NT2/D1 (cell line): Measurements from ENCODE around the gene GMCL2.
"Not testable (repeated sequence)": the region's sequence is repeated elsewhere in the genome, so short reads cannot be mapped to it uniquely, and the experiment has no call there.

Experiments
- DNase-seq: peaks from one replicate; pipeline ENCODE4 v3.0.0-alpha.2; 2011; ENCODE audit warnings: low read depth, low spot score
- H3K27me3 ChIP-seq: 2 replicates; pipeline ENCODE4 v1.6.0; 2011; ENCODE audit warnings: mild to moderate bottlenecking; ENCODE audit not compliant: insufficient read length, insufficient read depth
- H3K36me3 ChIP-seq: 2 replicates; pipeline ENCODE4 v1.6.1; 2011; ENCODE audit warnings: mild to moderate bottlenecking, low read length, mixed read lengths; ENCODE audit not compliant: insufficient read depth, insufficient read length
- H3K4me1 ChIP-seq: 2 replicates; pipeline ENCODE4 v1.5.1; 2011; ENCODE audit not compliant: insufficient read depth, insufficient read length
- H3K4me3 ChIP-seq: 2 replicates; pipeline ENCODE4 v1.5.1; 2011; ENCODE audit warnings: low read depth; ENCODE audit not compliant: insufficient read length
- H3K9ac ChIP-seq: 2 replicates; pipeline ENCODE4 v1.6.0; 2011; ENCODE audit warnings: low read depth; ENCODE audit not compliant: insufficient read length
- H3K9me3 ChIP-seq: 2 replicates; pipeline ENCODE4 v1.5.1; 2011; ENCODE audit warnings: mild to moderate bottlenecking, low read length; ENCODE audit not compliant: insufficient read depth
- SUZ12 ChIP-seq: IDR thresholded peaks from 2 replicates; pipeline ENCODE4 v1.6.1; 2011; ENCODE audit not compliant: insufficient read length, insufficient read depth; ENCODE audit errors: extremely low read depth
- YY1 ChIP-seq: IDR thresholded peaks from 2 replicates; pipeline ENCODE4 v1.6.1; 2011; ENCODE audit not compliant: insufficient read length, insufficient read depth
- ZNF274 ChIP-seq: IDR thresholded peaks from 2 replicates; pipeline ENCODE4 v1.6.1; 2011; ENCODE audit warnings: mild to moderate bottlenecking, low read depth, low read length

Gene GMCL2

GRCh38 chr5:178232124-178232919 lies 45.2 kb upstream of the GMCL2 start, which contains the start of gene PHYKPL:
PHYKPL (minus strand) TSS chr5:178232802; CDS start chr5:178232550, 252 bp downstream.
- H3K36me3 ChIP-seq, result peaks cover 38% of the 10 kb centered on the region
- no peak for TF ChIP-seq YY1
- peaks cover 16% of the 10 kb centered on the region for H3K4me1 ChIP-seq
- peak within 1 kb of the TSS; percentile 88 for H3K9ac ChIP-seq
- DNase-seq, result no peak
- H3K9me3 ChIP-seq, result no peaks in the 10 kb centered on the region
- peaks cover 9% of the 10 kb centered on the region for H3K27me3 ChIP-seq
- peak within 1 kb of the TSS; percentile 80 for H3K4me3 ChIP-seq

- H3K27me3 ChIP-seq, result peaks cover 9% of the 10 kb centered on the region
- H3K9ac ChIP-seq, result peak overlapping the region; percentile 88
- DNase-seq, result no peak
- TF ChIP-seq SUZ12 (no peak), YY1 (no peak), ZNF274 (no peak)
- H3K4me1 ChIP-seq, result peaks cover 16% of the 10 kb centered on the region
- no peaks in the 10 kb centered on the region for H3K9me3 ChIP-seq
- peak overlapping the region; percentile 80 for H3K4me3 ChIP-seq
- peaks cover 44% of the 10 kb centered on the region for H3K36me3 ChIP-seq
Measured at GRCh38 chr5:178231539-178232123, 44.5 kb upstream of the GMCL2 start.

GRCh38 chr5:178230879-178231538 lies 43.8 kb upstream of the GMCL2 start:
- H3K36me3 ChIP-seq, result peaks cover 49% of the 10 kb centered on the region
- no peak for TF ChIP-seq ZNF274
- TF ChIP-seq YY1, result no peak
- H3K9me3 ChIP-seq, result no peaks in the 10 kb centered on the region
- no peak for DNase-seq
- H3K9ac ChIP-seq, result peak overlapping the region; percentile 88
- peaks cover 9% of the 10 kb centered on the region for H3K27me3 ChIP-seq
- peak overlapping the region; percentile 80 for H3K4me3 ChIP-seq
- peaks cover 11% of the 10 kb centered on the region for H3K4me1 ChIP-seq

GRCh38 chr5:178229861-178230260 lies 42.7 kb upstream of the GMCL2 start:
- H3K9me3 ChIP-seq, result no peaks in the 10 kb centered on the region
- peak overlapping the region; percentile 21 for H3K9ac ChIP-seq
- no peak overlapping the region for H3K4me3 ChIP-seq
- peaks cover 59% of the 10 kb centered on the region for H3K36me3 ChIP-seq
- peaks cover 11% of the 10 kb centered on the region for H3K4me1 ChIP-seq
- DNase-seq, result no peak
- H3K27me3 ChIP-seq, result peaks cover 9% of the 10 kb centered on the region
- TF ChIP-seq ZNF274, result no peak
- TF ChIP-seq YY1, result no peak
- no peak for TF ChIP-seq SUZ12

GRCh38 chr5:178229111-178229510 lies 41.9 kb upstream of the GMCL2 start:
- DNase-seq, H3K9me3 ChIP-seq, H3K27me3 ChIP-seq, H3K9ac ChIP-seq, H3K4me3 ChIP-seq: not testable (repeated sequence)
- peaks cover 16% of the 10 kb centered on the region for H3K4me1 ChIP-seq
- peaks cover 66% of the 10 kb centered on the region for H3K36me3 ChIP-seq

GRCh38 chr5:178228609-178229008 lies 41.4 kb upstream of the GMCL2 start:
- Histone ChIP-seq H3K9me3 (no peaks in the 10 kb centered on the region), H3K9ac (no peak overlapping the region), H3K4me3 (no peak overlapping the region), H3K36me3 (peaks cover 72% of the 10 kb centered on the region), H3K27me3 (no peaks in the 10 kb centered on the region), H3K4me1 (peaks cover 17% of the 10 kb centered on the region)
- no peak for DNase-seq
- TF ChIP-seq YY1, result no peak

GRCh38 chr5:178227929-178228328 lies 40.8 kb upstream of the GMCL2 start:
- Histone ChIP-seq H3K27me3 (no peaks in the 10 kb centered on the region), H3K9ac (no peak overlapping the region)

More at GRCh38 chr5:178227929-178228328, 40.8 kb upstream of the GMCL2 start:
- Histone ChIP-seq H3K9me3 (no peaks in the 10 kb centered on the region), H3K36me3 (peaks cover 78% of the 10 kb centered on the region), H3K4me1 (peaks cover 17% of the 10 kb centered on the region), H3K4me3 (no peak overlapping the region)
- DNase-seq, result no peak
- TF ChIP-seq YY1 (no peak), SUZ12 (no peak), ZNF274 (no peak)
